Measurements from ENCODE around the gene GNAS-AS1. TPM values are rescaled to one million over a fixed set of nuclear protein-coding genes. Genes with fewer than 3 reads are reported as not detected.

The GNAS-AS1 gene
- total and polyA plus RNA-seq, 2 of the 8 experiments (the other 6 are each of a cell fraction or from before 2014, with no cell fraction given), result 4.7 to 13.7 TPM

GRCh38 chr20:58895448-58896180, 44.9 kb upstream of the GNAS-AS1 start:
- H4K5ac ChIP-seq (ENCODE audit: insufficient read length, low read depth, low read length), result no peak overlapping the region
- H2BK15ac ChIP-seq (ENCODE audit: low read length), result no peak overlapping the region
- WGBS, 2 experiments (ENCODE audit: extremely low coverage in 1 of 2, insufficient coverage in 1 of 2, insufficient read length in 1 of 2, insufficient replicate concordance in 2 of 2, low coverage in 1 of 2, low lambda C conversion rate in 2 of 2, missing lambda C conversion rate in 1 of 2), result 60% methylated on average over 13 of the region's 13 CpGs; no CpG with 5 or more reads in 1 of the 2 experiments
- TF ChIP-seq POLR2A (IDR thresholded peaks at IDR 0.05; ENCODE audit: control extremely low read depth in 1 of 2, low read depth in 2 of 2, low read length in 2 of 2), result peak in 1 of 2 experiments; percentile 40; a peak in 1 of 3 replicates
- TF ChIP-seq BRCA1 (IDR thresholded peaks at IDR 0.05; ENCODE audit: low read depth, low read length), result no peak
- FAIRE-seq (no peak), DNase-seq (ENCODE audit: low read depth in 1 of 2, low spot score in 2 of 2) (no peak)
- no peak overlapping the region for H2BK5ac ChIP-seq (ENCODE audit: low read depth, low read length)
- no peak overlapping the region for H2BK12ac ChIP-seq (ENCODE audit: low read depth, low read length)
- H3K23me2 ChIP-seq (ENCODE audit: low read depth, low read length), result peaks cover 1% of the 10 kb centered on the region
- H2BK120ac ChIP-seq (replicated peaks; ENCODE audit: low read depth, low read length), result no peak overlapping the region
- no peak overlapping the region for H2BK20ac ChIP-seq (ENCODE audit: low read length)
- no peak overlapping the region for H2AFZ ChIP-seq (ENCODE audit: low read length)
- peak overlapping the region; percentile 62 to 72 for H3K4me2 ChIP-seq (ENCODE audit: insufficient read depth in 1 of 2, low read depth in 2 of 2, low read length in 2 of 2)
- H3K79me1 ChIP-seq (ENCODE audit: low read depth, low read length), result peaks cover 5% of the 10 kb centered on the region; the same call in 1 of the 2 replicates
- no peak overlapping the region for H3K56ac ChIP-seq (replicated peaks; ENCODE audit: insufficient read length, low read depth, low read length)
- no peaks in the 10 kb centered on the region for H3K9me3 ChIP-seq (ENCODE audit: insufficient read depth in 2 of 2, low read depth in 1 of 2, low read length in 1 of 2)
- no peak overlapping the region for H3K14ac ChIP-seq (ENCODE audit: insufficient read length)
- no peaks in the 10 kb centered on the region for H3K27me3 ChIP-seq (replicated peaks in 1 of 4; ENCODE audit: control insufficient read depth in 3 of 4, extremely low read depth in 1 of 4, insufficient read depth in 3 of 4, low read length in 3 of 4)
- H2AK5ac ChIP-seq (ENCODE audit: low read depth, low read length), result no peak overlapping the region
- no peak overlapping the region for H3K23ac ChIP-seq (ENCODE audit: insufficient read length)
- no peak overlapping the region for H3K18ac ChIP-seq (ENCODE audit: extremely low read depth, low read length)
- no peak overlapping the region for H4K91ac ChIP-seq (replicated peaks; ENCODE audit: insufficient read length, low read length)
- H3K4ac ChIP-seq (replicated peaks; ENCODE audit: insufficient read length, low read depth, low read length), result no peak overlapping the region
- peak overlapping the region in 1 of 4 experiments; percentile 9; a peak in 1 of 7 replicates for H3K9ac ChIP-seq (replicated peaks in 1 of 4; ENCODE audit: extremely low read depth in 1 of 4, low read depth in 3 of 4, low read length in 3 of 4)
- H4K8ac ChIP-seq (ENCODE audit: extremely low read depth, insufficient read depth, low read length), result no peak overlapping the region
- peaks cover 11 to 36% (median 30%) of the 10 kb centered on the region in 4 experiments for H3K4me1 ChIP-seq (replicated peaks in 1 of 4; ENCODE audit: control insufficient read depth in 3 of 4, insufficient read depth in 4 of 4, low read length in 3 of 4)
- H3K27ac ChIP-seq (ENCODE audit: low read depth, low read length), result no peak overlapping the region
- ChIA-PET POLR2A (ENCODE audit: partially characterized antibody) (interaction anchor here (1.0 kb wide), 1 partner anchor 8 kb away, joined by 3 read pairs; no protein-coding TSS in a partner anchor), CTCF (ENCODE audit: partially characterized antibody) (no interaction called here)
- peaks cover 10 to 30% of the 10 kb centered on the region in 2 experiments for H4K20me1 ChIP-seq (replicated peaks in 1 of 2; ENCODE audit: control insufficient read depth in 1 of 2, insufficient read depth in 2 of 2, low read length in 2 of 2)
- H3K36me3 ChIP-seq (ENCODE audit: control insufficient read depth in 2 of 4, insufficient read depth in 4 of 4, low read length in 3 of 4), result peaks cover 2 to 23% (median 4%) of the 10 kb centered on the region in 4 experiments; a peak in 4 of 8 replicates
- H3K4me3 ChIP-seq (ENCODE audit: extremely low read depth in 1 of 4, insufficient read depth in 2 of 4, low read depth in 3 of 4, low read length in 4 of 4), result peak overlapping the region in 3 of 4 experiments; percentile 2 to 98 (median 6); a peak in 4 of 8 replicates
- peaks cover 14 to 82% of the 10 kb centered on the region in 2 experiments; a peak in 3 of 4 replicates for H3K79me2 ChIP-seq (ENCODE audit: control insufficient read depth in 1 of 2, insufficient read depth in 2 of 2, low read length in 2 of 2)
